NOMO-1 treated with dmso at 0.1 percent for 144 hours (cell line): ENCODE results near the gene GJA8.
"Not testable (repeated sequence)": the region's sequence is repeated elsewhere in the genome, so short reads cannot be mapped to it uniquely, and the experiment has no call there.

Source experiments
- DNase-seq: peaks from one replicate; lab custom pipeline; 2025; ENCODE audit not compliant: unreplicated experiment; lab: John Stamatoyannopoulos, UW

Gene GJA8

GRCh38 chr1:147902253-147902845 lies at the start of gene GJA8:
GJA8 (plus strand) TSS chr1:147902795; CDS start chr1:147907956, 5,161 bp downstream.
- no peak for DNase-seq

- no peak for DNase-seq
These were observed 49.2 kb upstream of the GJA8 start for GRCh38 chr1:147853391-147853790.

GRCh38 chr1:147854989-147855388 lies 47.6 kb upstream of the GJA8 start:
- DNase-seq = not testable (repeated sequence)

GRCh38 chr1:147855996-147856395 lies 46.6 kb upstream of the GJA8 start:
- DNase-seq = not testable (repeated sequence)

GRCh38 chr1:147867204-147867603 lies 35.4 kb upstream of the GJA8 start:
- not testable (repeated sequence) for DNase-seq

- no peak for DNase-seq
These were observed 24.6 kb upstream of the GJA8 start for GRCh38 chr1:147878022-147878421.

GRCh38 chr1:147879911-147880310 lies 22.7 kb upstream of the GJA8 start:
- DNase-seq = no peak

- DNase-seq = no peak
These were observed 20.1 kb upstream of the GJA8 start for GRCh38 chr1:147882535-147882934.

GRCh38 chr1:147890177-147890790 lies 12.3 kb upstream of the GJA8 start:
- DNase-seq = peak; percentile 2

- no peak for DNase-seq
These were observed 11.5 kb upstream of the GJA8 start for GRCh38 chr1:147891088-147891487.

- DNase-seq = no peak
These were observed 10.4 kb upstream of the GJA8 start for GRCh38 chr1:147892216-147892615.

GRCh38 chr1:147892731-147893214 lies 9.8 kb upstream of the GJA8 start:
- no peak for DNase-seq

- DNase-seq = no peak
These were observed 7.5 kb upstream of the GJA8 start for GRCh38 chr1:147895123-147895522.

GRCh38 chr1:147897029-147897752 lies 5.4 kb upstream of the GJA8 start:
- no peak for DNase-seq

- no peak for DNase-seq
These were observed 4.8 kb upstream of the GJA8 start for GRCh38 chr1:147897789-147898188.

GRCh38 chr1:147904726-147905125 lies 2.1 kb downstream of the GJA8 start:
- no peak for DNase-seq

- DNase-seq = no peak
These were observed 5.4 kb downstream of the GJA8 start for GRCh38 chr1:147907786-147908509.

GRCh38 chr1:147912553-147912952 lies 10.0 kb downstream of the GJA8 start:
- no peak for DNase-seq

GRCh38 chr1:147913362-147913942 lies 10.9 kb downstream of the GJA8 start:
- DNase-seq = no peak

GRCh38 chr1:147919896-147920295 lies 17.3 kb downstream of the GJA8 start:
- DNase-seq = no peak

GRCh38 chr1:147924813-147925212 lies 22.2 kb downstream of the GJA8 start:
- DNase-seq = no peak
